ENCODE measurements around the gene EPB41L2.

EPB41L2 gene

GRCh38 chr6:130858054-130858453 lies 205.0 kb downstream of the EPB41L2 start:
- DNase-seq, result no peak

GRCh38 chr6:130853555-130854183 lies 209.4 kb downstream of the EPB41L2 start:
- no peak for DNase-seq

- no peak for DNase-seq
Observed at GRCh38 chr6:130852844-130853554, 210.0 kb downstream of the EPB41L2 start.

GRCh38 chr6:130851026-130851425 lies 212.0 kb downstream of the EPB41L2 start:
- no peak for DNase-seq

GRCh38 chr6:130849594-130849993 lies 213.5 kb downstream of the EPB41L2 start:
- no peak for DNase-seq

GRCh38 chr6:130848945-130849344 lies 214.1 kb downstream of the EPB41L2 start:
- DNase-seq, result peak; percentile 16

GRCh38 chr6:130847001-130847910 lies 215.8 kb downstream of the EPB41L2 start:
- DNase-seq, result no peak

GRCh38 chr6:130846501-130846900 lies 216.5 kb downstream of the EPB41L2 start:
- DNase-seq, result no peak

- DNase-seq, result peak; percentile 86
Observed at GRCh38 chr6:130843575-130844320, 219.3 kb downstream of the EPB41L2 start.

- peak; percentile 46 for DNase-seq
Observed at GRCh38 chr6:130841128-130841728, 221.8 kb downstream of the EPB41L2 start.

- no peak for DNase-seq
Observed at GRCh38 chr6:130840050-130840449, 223.0 kb downstream of the EPB41L2 start.

- DNase-seq, result no peak
Observed at GRCh38 chr6:130839379-130839778, 223.7 kb downstream of the EPB41L2 start.

GRCh38 chr6:130838951-130839350 lies 224.1 kb downstream of the EPB41L2 start:
- DNase-seq, result no peak

GRCh38 chr6:130838250-130838860 lies 224.7 kb downstream of the EPB41L2 start:
- no peak for DNase-seq

GRCh38 chr6:130837067-130837466 lies 226.0 kb downstream of the EPB41L2 start:
- no peak for DNase-seq

- no peak for DNase-seq
Observed at GRCh38 chr6:130836055-130836640, 226.9 kb downstream of the EPB41L2 start.

- no peak for DNase-seq
Observed at GRCh38 chr6:130834482-130835251, 228.4 kb downstream of the EPB41L2 start.

GRCh38 chr6:130833569-130833968 lies 229.5 kb downstream of the EPB41L2 start:
- DNase-seq, result no peak

GRCh38 chr6:130831607-130832006 lies 231.4 kb downstream of the EPB41L2 start:
- DNase-seq, result no peak

GRCh38 chr6:130829333-130829910 lies 233.6 kb downstream of the EPB41L2 start:
- DNase-seq, result no peak
